IMR-90 (cell line): ENCODE results near the gene NELL1. TPM values are rescaled to one million over a fixed set of nuclear protein-coding genes. Genes with fewer than 3 reads are reported as not detected.

Source experiments
- ATAC-seq: fragments of 200-7000 bp; cut with Tn5 transposase; 2 replicates; pipeline ENCODE4 v1.9.1; 2020; ENCODE audit warnings: low read depth, mild to moderate bottlenecking, moderate library complexity
- BruUV-seq: library from RNA; stranded (reverse); fragments of 400-500 nt; replicated peaks from 2 replicates; lab custom pipeline; 2021; lab: Mats Ljungman, UMichigan
- CTCF ChIA-PET: fragments of 300-600 bp; formaldehyde crosslinking; extraction: SDS; loops from one replicate; lab custom pipeline; 2021; ENCODE audit warnings: antibody characterized with exemption; lab: Yijun Ruan, JAX
- POLR2A ChIA-PET: fragments of 300-600 bp; sonication (Branson Sonifier 250); formaldehyde crosslinking; loops from one replicate; lab custom pipeline; 2022; ENCODE audit warnings: antibody characterized with exemption; ENCODE audit not compliant: unreplicated experiment; lab: Charles Lee
- DNase-seq: peaks from one replicate; pipeline ENCODE4 v3.0.0; 2013
- H2AFZ ChIP-seq: replicated peaks from 2 replicates; pipeline ENCODE3; 2013; ENCODE audit warnings: low read length, mild to moderate bottlenecking; ENCODE audit not compliant: poor library complexity
- H2AK5ac ChIP-seq: 2 replicates; pipeline ENCODE4 v1.6.1; 2013; ENCODE audit warnings: low read depth, low read length, inconsistent platforms
- H2AK9ac ChIP-seq: replicated peaks from 2 replicates; pipeline ENCODE3; 2013; ENCODE audit warnings: mild to moderate bottlenecking, low read depth, low read length, moderate library complexity; ENCODE audit not compliant: poor library complexity
- H2BK120ac ChIP-seq: 2 replicates; pipeline ENCODE4 v1.6.1; 2013; ENCODE audit warnings: low read depth, low read length, inconsistent platforms
- H2BK15ac ChIP-seq: 3 replicates; pipeline ENCODE4 v1.6.1; 2013; ENCODE audit warnings: low read depth, low read length, inconsistent platforms
- H2BK20ac ChIP-seq: 2 replicates; pipeline ENCODE4 v1.6.1; 2013; ENCODE audit warnings: low read depth, mild to moderate bottlenecking, inconsistent platforms, low read length, moderate library complexity
- H2BK5ac ChIP-seq: 2 replicates; pipeline ENCODE4 v1.6.1; 2013; ENCODE audit warnings: mild to moderate bottlenecking, low read depth, low read length, inconsistent platforms; ENCODE audit not compliant: poor library complexity, severe bottlenecking
- H3K14ac ChIP-seq: replicated peaks from 2 replicates; pipeline ENCODE4 v1.6.1; 2013; ENCODE audit warnings: low read depth, low read length, inconsistent platforms
- H3K18ac ChIP-seq: 2 replicates; pipeline ENCODE4 v1.6.1; 2013; ENCODE audit warnings: low read depth, low read length, control low read depth
- H3K23ac ChIP-seq: 2 replicates; pipeline ENCODE4 v1.6.1; 2013; ENCODE audit warnings: low read depth, low read length, inconsistent platforms
- H3K27ac ChIP-seq: 2 replicates; pipeline ENCODE4 v1.5.1; 2013; ENCODE audit warnings: mild to moderate bottlenecking, control low read depth, low read length; ENCODE audit not compliant: insufficient read depth
- H3K27me3 ChIP-seq: 2 replicates; pipeline ENCODE4 v1.6.1; 2013; ENCODE audit warnings: low read length; ENCODE audit not compliant: control insufficient read depth, insufficient read depth
- H3K36me3 ChIP-seq: 2 replicates; pipeline ENCODE4 v1.6.1; 2013; ENCODE audit warnings: low read length, mixed read lengths; ENCODE audit not compliant: control insufficient read depth, insufficient read depth
- H3K4ac ChIP-seq: 2 replicates; pipeline ENCODE4 v1.6.1; 2013; ENCODE audit warnings: low read depth, low read length, inconsistent platforms
- H3K4me1 ChIP-seq: 2 replicates; pipeline ENCODE4 v1.6.1; 2013; ENCODE audit warnings: low read length, mixed read lengths; ENCODE audit not compliant: control insufficient read depth, insufficient read depth
- H3K4me2 ChIP-seq: 2 replicates; pipeline ENCODE4 v1.6.1; 2013; ENCODE audit warnings: low read depth, mild to moderate bottlenecking, control low read depth, low read length, moderate library complexity
- H3K4me3 ChIP-seq: 2 replicates; pipeline ENCODE4 v1.5.1; 2013; ENCODE audit warnings: low read depth, mild to moderate bottlenecking, control low read depth, low read length, moderate library complexity; ENCODE audit not compliant: insufficient read depth
- H3K56ac ChIP-seq: 2 replicates; pipeline ENCODE4 v1.6.1; 2013; ENCODE audit warnings: low read length, inconsistent platforms; ENCODE audit not compliant: insufficient read depth; ENCODE audit errors: extremely low read depth
- H3K79me1 ChIP-seq, 2 experiments: 2 replicates each; pipeline ENCODE4 v1.6.1; 2013; ENCODE audit warnings: low read length in 2 of 2, inconsistent platforms in 1 of 2, low read depth in 1 of 2
- H3K9ac ChIP-seq: 2 replicates; pipeline ENCODE4 v1.6.1; 2013; ENCODE audit warnings: low read depth, low read length, control low read depth
- H3K9me1 ChIP-seq: 2 replicates; pipeline ENCODE4 v1.6.1; 2013; ENCODE audit warnings: low read length, inconsistent platforms; ENCODE audit not compliant: insufficient read depth
- H3K9me3 ChIP-seq: 2 replicates; pipeline ENCODE4 v1.6.1; 2013; ENCODE audit warnings: low read length; ENCODE audit not compliant: control insufficient read depth, insufficient read depth
- H4K20me1 ChIP-seq: 2 replicates; pipeline ENCODE4 v1.6.1; 2013; ENCODE audit warnings: low read length, inconsistent platforms; ENCODE audit not compliant: insufficient read depth
- H4K5ac ChIP-seq: 2 replicates; pipeline ENCODE4 v1.6.1; 2013; ENCODE audit warnings: mild to moderate bottlenecking, low read depth, low read length, control low read depth
- H4K8ac ChIP-seq, 2 experiments: 2 replicates each; pipeline ENCODE4 v1.6.1; 2013; ENCODE audit warnings: low read depth in 2 of 2, low read length in 2 of 2, control low read depth in 1 of 2, inconsistent platforms in 1 of 2
- H4K91ac ChIP-seq: 2 replicates; pipeline ENCODE4 v1.6.1; 2013; ENCODE audit warnings: low read depth, low read length, inconsistent platforms; ENCODE audit not compliant: insufficient read depth
- BHLHE40 ChIP-seq: fragments of 150-350 bp; IDR thresholded peaks from 2 replicates; pipeline ENCODE4 v1.6.1; 2016; ENCODE audit warnings: mild to moderate bottlenecking, low read depth, low read length
- CEBPB ChIP-seq: IDR thresholded peaks from 2 replicates; pipeline ENCODE4 v1.6.1; 2012; ENCODE audit warnings: low read depth, low read length, improper control_type of control experiment
- CHD1 ChIP-seq: IDR thresholded peaks from 2 replicates; pipeline ENCODE4 v1.6.1; 2012; ENCODE audit warnings: low read depth, low read length, improper control_type of control experiment
- CTCF ChIP-seq: conservative IDR thresholded peaks from 2 replicates; pipeline ENCODE4 v1.5.1; 2012; ENCODE audit warnings: mild to moderate bottlenecking, low read depth, low read length, improper control_type of control experiment
- FOS ChIP-seq: fragments of 150-350 bp; IDR thresholded peaks from 2 replicates; pipeline ENCODE4 v1.6.1; 2016; ENCODE audit warnings: low read depth, low read length
- MAFK ChIP-seq: IDR thresholded peaks from 2 replicates; pipeline ENCODE4 v1.6.1; 2012; ENCODE audit warnings: low read depth, low read length, improper control_type of control experiment
- MAZ ChIP-seq: IDR thresholded peaks from 2 replicates; pipeline ENCODE4 v1.6.1; 2012; ENCODE audit warnings: low read depth, mild to moderate bottlenecking, low read length, improper control_type of control experiment, moderate library complexity, borderline replicate concordance
- MXI1 ChIP-seq: IDR thresholded peaks from 2 replicates; pipeline ENCODE4 v1.6.1; 2012; ENCODE audit warnings: low read depth, mild to moderate bottlenecking, low read length, moderate library complexity, borderline replicate concordance
- NFE2L2 ChIP-seq: fragments of 150-350 bp; IDR thresholded peaks from 2 replicates; pipeline ENCODE4 v1.6.1; 2016; ENCODE audit warnings: low read depth, mild to moderate bottlenecking, low read length
- POLR2A ChIP-seq: IDR thresholded peaks from 2 replicates; pipeline ENCODE4 v1.6.1; 2012; ENCODE audit warnings: mild to moderate bottlenecking, low read depth, low read length
- RAD21 ChIP-seq: IDR thresholded peaks from 2 replicates; pipeline ENCODE4 v1.6.1; 2012; ENCODE audit warnings: low read length, improper control_type of control experiment
- RCOR1 ChIP-seq: IDR thresholded peaks from 2 replicates; pipeline ENCODE4 v1.6.1; 2012; ENCODE audit warnings: mild to moderate bottlenecking, low read length, improper control_type of control experiment; ENCODE audit not compliant: insufficient replicate concordance
- RFX5 ChIP-seq: IDR thresholded peaks from 2 replicates; pipeline ENCODE4 v1.8.0; 2012; ENCODE audit warnings: low read depth, mild to moderate bottlenecking, low read length, moderate library complexity
- SMC3 ChIP-seq: fragments of 150-350 bp; IDR thresholded peaks from 2 replicates; pipeline ENCODE4 v1.6.1; 2016; ENCODE audit warnings: low read depth, mild to moderate bottlenecking, antibody characterized with exemption, low read length, moderate library complexity
- USF2 ChIP-seq: fragments of 150-350 bp; IDR thresholded peaks from 2 replicates; pipeline ENCODE4 v1.6.1; 2017; ENCODE audit warnings: mild to moderate bottlenecking, antibody characterized with exemption, low read length, low read depth
- WGBS, 2 experiments: methylation state at CpG; one replicate each; pipeline versions ENCODE4 v1.1.5 to v1.1.7; 2013; ENCODE audit warnings: missing lambda C conversion rate in 2 of 2; ENCODE audit not compliant: insufficient read length in 1 of 2; ENCODE audit errors: extremely low coverage in 2 of 2; 5-methylcytosine and 5-hydroxymethylcytosine counted together
- dilution Hi-C: fragments of 300-500 bp; cut with HindIII; formaldehyde crosslinking; loops from one replicate; pipeline ENCODE4 v1.14.3; 2018; ENCODE audit warnings: low sequenced_read_pairs; ENCODE audit not compliant: unreplicated experiment
- in situ Hi-C: fragments of 300-500 bp; cut with MboI; formaldehyde crosslinking; loops from 3 replicates; pipeline ENCODE4 v1.14.3; 2019; ENCODE audit warnings: low sequenced_read_pairs, inconsistent platforms, mixed read lengths
- intact Hi-C: fragments of 100-400 bp; cut with micrococcal nuclease; formaldehyde crosslinking; loops from 2 replicates; pipeline ENCODE4 v1.10.0; 2022
- polyA plus RNA-seq, 3 experiments: library from polyadenylated mRNA; depleted of rRNA; stranded (reverse); fragments of >200 nt; gene quantifications; 2 replicates each; pipeline ENCODE4 v1.2.3, GENCODE V29; 2012; ENCODE audit warnings: low replicate concordance in 1 of 3
- total RNA-seq: library from RNA; depleted of rRNA; stranded (reverse); fragments of >200 nt; gene quantifications from 2 replicates; pipeline ENCODE4 v1.2.3, GENCODE V29; 2012
- TF ChIP-seq, protein P1 (sequence below): fragments of 150-350 bp; IDR thresholded peaks from 2 replicates; pipeline ENCODE4 v1.6.1; 2016; ENCODE audit warnings: low read depth, mild to moderate bottlenecking, low read length, moderate library complexity, borderline replicate concordance

Gene NELL1
- total and polyA plus RNA-seq, 2 of the 4 experiments (the other 2 are of a cell fraction) = not detected

DNA sequence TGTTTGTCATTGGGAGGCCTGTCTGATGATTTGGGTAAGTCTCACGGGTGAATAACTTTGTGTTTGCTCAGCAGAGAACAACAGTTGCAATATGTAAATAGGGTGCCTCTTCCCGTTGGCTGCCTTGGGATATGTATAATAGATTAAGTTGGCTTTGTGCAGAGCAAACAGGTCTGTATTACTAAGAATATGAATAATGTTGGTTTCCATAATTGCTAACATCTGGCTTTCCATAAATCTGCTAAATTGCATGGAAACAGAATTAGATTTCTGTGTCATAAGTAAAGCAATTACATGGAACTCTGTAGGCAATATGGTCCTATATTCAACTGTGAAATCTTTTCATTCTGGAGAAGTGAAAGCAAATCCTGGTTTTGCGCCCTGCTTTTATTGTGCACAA lies 887.5 kb downstream of the NELL1 start:
- no peak overlapping the region for H4K8ac ChIP-seq
- H2AFZ ChIP-seq = no peak overlapping the region
- H2BK15ac ChIP-seq = no peak overlapping the region
- no peak overlapping the region for H3K4me3 ChIP-seq
- no peaks in the 10 kb centered on the region for H3K36me3 ChIP-seq
- CTCF ChIA-PET = no interaction called here
- H3K27ac ChIP-seq = no peak overlapping the region
- H2BK120ac ChIP-seq = no peak overlapping the region
- no TSS peak for BruUV-seq
- no peaks in the 10 kb centered on the region for H3K27me3 ChIP-seq
- POLR2A ChIA-PET = no interaction called here
- H3K4me1 ChIP-seq = no peaks in the 10 kb centered on the region
- TF ChIP-seq SMC3 (no peak), CEBPB (no peak), MAZ (no peak), BHLHE40 (no peak), CTCF (no peak), RCOR1 (no peak), POLR2A (no peak), RAD21 (no peak), RFX5 (no peak), NFE2L2 (no peak), USF2 (no peak), MXI1 (no peak), FOS (no peak), CHD1 (no peak), MAFK (no peak)
- TF ChIP-seq, protein P1, sequence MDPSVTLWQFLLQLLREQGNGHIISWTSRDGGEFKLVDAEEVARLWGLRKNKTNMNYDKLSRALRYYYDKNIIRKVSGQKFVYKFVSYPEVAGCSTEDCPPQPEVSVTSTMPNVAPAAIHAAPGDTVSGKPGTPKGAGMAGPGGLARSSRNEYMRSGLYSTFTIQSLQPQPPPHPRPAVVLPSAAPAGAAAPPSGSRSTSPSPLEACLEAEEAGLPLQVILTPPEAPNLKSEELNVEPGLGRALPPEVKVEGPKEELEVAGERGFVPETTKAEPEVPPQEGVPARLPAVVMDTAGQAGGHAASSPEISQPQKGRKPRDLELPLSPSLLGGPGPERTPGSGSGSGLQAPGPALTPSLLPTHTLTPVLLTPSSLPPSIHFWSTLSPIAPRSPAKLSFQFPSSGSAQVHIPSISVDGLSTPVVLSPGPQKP = no peak
- DNase-seq (no peak), ATAC-seq (no peak)
- H3K9me1 ChIP-seq = no peaks in the 10 kb centered on the region
- H3K9me3 ChIP-seq = peaks cover 2% of the 10 kb centered on the region
- H3K18ac ChIP-seq = no peak overlapping the region
- intact Hi-C loops = no loop called here
- H4K5ac ChIP-seq = no peak overlapping the region
- H3K79me1 ChIP-seq = no peaks in the 10 kb centered on the region
- H3K4me2 ChIP-seq = no peak overlapping the region
- no peak overlapping the region for H3K56ac ChIP-seq
- H2BK20ac ChIP-seq = no peak overlapping the region
- no peak overlapping the region for H2AK5ac ChIP-seq
- H3K4ac ChIP-seq = no peak overlapping the region
- no peak overlapping the region for H2BK5ac ChIP-seq
- H4K20me1 ChIP-seq = no peaks in the 10 kb centered on the region
- in situ Hi-C loops = no loop called here
- no CpG with 5 or more reads among the region's 3 CpGs for WGBS, 2 experiments
- H3K23ac ChIP-seq = no peak overlapping the region
- H4K91ac ChIP-seq = no peak overlapping the region
- H3K14ac ChIP-seq = no peak overlapping the region
- no peak overlapping the region for H2AK9ac ChIP-seq
- H3K9ac ChIP-seq = no peak overlapping the region
- dilution Hi-C loops = no loop called here
